Stimulated activated CD4-positive, alpha-beta T cell treated with anti-CD3 and anti-CD28 coated beads, Interleukin-12 subunit alpha, Interleukin-12 subunit beta, amount 100 ng/mL, for 48 hours (primary cell): ENCODE measurements around the gene CYP2D6.
"Not testable (repeated sequence)": the region's sequence is repeated elsewhere in the genome, so short reads cannot be mapped to it uniquely, and the experiment has no call there.

Experiments used
- DNase-seq, 3 donors: peaks; one replicate each; pipeline ENCODE4 v3.0.0-alpha.2; 2020; ENCODE audit warnings: low read depth in 2 of 3, low spot score in 1 of 3

CYP2D6 gene

GRCh38 chr22:42158456-42159132, 28.0 kb upstream of the CYP2D6 start:
- no peak for DNase-seq

GRCh38 chr22:42156598-42156997, 26.0 kb upstream of the CYP2D6 start:
- no peak for DNase-seq

GRCh38 chr22:42156121-42156520, 25.5 kb upstream of the CYP2D6 start:
- DNase-seq = no peak

DNA sequence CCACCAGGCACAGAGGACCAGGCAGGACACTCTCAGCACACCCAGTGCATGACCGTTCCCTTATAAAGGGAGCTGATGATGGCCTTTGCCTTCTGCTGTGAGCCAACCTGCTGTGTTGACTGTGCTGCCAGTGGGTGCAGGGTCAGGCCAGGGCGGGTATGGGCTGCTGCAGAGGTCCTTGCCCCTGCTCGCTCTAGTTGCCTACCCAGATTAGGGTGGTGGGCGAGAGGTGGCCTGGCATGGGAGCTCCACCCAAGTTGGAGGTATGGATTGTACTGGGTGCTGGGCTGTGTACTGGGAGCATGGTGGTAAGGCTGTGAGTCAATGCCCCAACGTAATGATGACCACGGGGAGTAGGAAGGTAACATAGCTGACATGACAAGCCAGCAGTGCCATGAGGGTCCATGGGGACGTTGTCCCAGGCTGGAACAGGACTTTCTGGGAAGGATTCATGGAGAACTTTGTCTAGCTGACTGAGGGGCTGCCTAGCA, 24.5 kb upstream of the CYP2D6 start:
- no peak for DNase-seq

DNA sequence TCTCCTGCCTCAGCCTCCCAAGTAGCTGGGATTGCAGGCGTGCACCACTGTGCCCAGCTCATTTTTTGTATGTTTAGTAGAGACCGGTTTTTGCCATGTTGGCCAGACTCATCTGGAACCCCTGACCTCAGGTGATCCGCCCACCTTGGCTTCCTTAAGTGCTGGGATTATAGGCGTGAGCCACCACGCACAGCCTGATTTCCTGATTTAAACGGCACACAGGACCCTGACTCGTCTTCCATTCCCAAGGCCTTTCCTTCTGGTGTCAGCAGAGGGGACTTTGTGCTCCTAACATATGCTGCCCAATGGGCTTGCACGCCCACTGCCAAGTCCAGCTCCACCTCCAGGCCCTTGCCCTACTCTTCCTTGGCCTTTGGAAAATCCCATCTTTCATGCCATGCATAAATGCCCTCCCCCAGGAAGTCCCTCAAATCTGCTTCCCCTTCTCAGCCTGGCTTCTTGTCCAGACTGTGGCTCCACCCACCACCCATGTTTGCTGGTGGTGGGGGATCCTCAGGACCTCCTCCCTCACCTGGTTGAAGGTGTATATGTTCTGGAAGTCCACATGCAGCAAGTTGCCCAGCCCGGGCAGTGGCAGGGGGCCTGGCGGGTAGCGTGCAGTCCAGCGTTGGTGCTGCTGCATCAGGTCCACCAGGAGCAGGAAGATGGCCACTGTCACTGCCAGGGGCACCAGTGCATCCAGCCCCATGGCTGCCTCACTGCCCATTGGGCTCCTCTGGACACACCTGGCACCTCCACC, 23.9 kb upstream of the CYP2D6 start:
- DNase-seq = no peak

GRCh38 chr22:42152661-42153270, 22.2 kb upstream of the CYP2D6 start:
- DNase-seq = no peak

- DNase-seq = no peak
Observed at GRCh38 chr22:42151924-42152635, 21.5 kb upstream of the CYP2D6 start.

DNA sequence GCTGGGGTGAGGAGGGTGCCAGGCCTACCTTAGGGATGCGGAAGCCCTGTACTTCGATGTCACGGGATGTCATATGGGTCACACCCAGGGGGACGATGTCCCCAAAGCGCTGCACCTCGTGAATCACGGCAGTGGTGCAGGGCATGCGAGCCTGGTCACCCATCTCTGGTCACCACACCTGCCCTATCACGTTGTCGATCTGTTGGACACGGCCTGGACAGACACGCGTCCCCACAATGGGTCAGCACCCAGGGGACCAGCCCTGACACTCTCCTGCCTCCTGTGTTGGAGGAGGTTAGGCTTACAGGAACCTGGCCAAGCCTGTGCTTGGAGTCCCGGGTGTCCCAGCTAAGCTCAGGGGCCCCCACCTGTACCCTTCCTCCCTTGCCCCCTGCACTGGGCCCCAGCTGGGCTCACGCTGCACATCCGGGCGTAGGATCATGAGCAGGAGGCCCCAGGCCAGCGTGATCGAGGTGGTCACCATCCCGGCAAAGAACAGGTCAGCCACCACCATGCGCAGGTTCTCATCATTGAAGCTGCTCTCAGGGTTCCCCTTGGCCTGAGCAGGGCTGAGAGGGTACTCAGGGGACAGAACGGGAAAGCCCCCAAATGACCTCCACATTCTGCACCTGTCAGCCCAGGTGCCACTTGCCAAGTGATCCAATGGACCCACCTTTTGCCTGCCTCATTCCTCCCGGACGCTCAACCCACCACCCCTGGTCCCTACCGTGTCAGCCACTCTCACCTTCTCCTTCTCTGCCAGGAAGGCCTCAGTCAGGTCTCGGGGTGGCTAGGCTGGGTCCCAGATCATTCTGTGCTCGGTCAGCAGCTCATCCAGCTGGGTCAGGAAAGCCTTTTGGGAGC, 20.3 kb upstream of the CYP2D6 start:
- no peak for DNase-seq

- DNase-seq = not testable (repeated sequence)
Observed at GRCh38 chr22:42149798-42150197, 19.2 kb upstream of the CYP2D6 start.

- no peak for DNase-seq
Observed at GRCh38 chr22:42145175-42145574, 14.6 kb upstream of the CYP2D6 start.

DNA sequence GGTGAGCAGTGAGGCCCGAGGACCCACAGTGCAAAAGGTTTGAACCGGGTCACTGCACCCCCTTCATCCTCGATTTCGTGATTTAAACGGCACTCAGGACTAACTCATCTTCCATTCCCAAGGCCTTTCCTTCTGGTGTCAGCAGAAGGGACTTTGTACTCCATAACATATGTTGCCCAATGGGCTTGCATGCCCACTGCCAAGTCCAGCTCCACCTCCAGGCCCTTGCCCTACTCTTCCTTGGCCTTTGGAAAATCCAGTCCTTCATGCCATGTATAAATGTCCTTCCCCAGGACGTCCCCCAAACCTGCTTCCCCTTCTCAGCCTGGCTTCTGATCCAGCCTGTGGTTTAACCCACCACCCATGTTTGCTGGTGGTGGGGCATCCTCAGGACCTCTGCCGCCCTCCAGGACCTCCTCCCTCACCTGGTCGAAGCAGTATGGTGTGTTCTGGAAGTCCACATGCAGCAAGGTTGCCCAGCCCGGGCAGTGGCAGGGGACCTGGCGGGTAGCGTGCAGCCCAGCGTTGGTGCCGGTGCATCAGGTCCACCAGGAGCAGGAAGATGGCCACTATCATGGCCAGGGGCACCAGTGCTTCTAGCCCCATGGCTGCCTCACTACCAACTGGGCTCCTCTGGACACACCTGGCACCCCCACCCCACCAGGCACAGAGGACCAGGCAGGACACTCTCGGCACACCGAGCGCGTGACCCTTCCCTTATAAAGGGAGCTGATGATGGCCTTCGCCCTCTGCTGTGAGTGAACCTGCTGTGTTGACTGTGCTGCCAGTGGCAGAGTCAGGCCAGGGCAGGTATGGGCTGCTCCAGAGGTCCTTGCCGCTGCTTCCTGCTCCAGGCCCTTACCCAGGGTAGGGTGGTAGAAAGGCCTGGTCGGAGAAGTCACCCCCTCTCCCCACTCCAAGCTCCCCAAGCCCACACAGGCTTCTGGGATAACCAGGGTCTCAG, 13.5 kb upstream of the CYP2D6 start:
- DNase-seq = not testable (repeated sequence)

GRCh38 chr22:42142771-42143461, 12.3 kb upstream of the CYP2D6 start:
- DNase-seq = no peak

GRCh38 chr22:42141307-42142057, 10.9 kb upstream of the CYP2D6 start:
- not testable (repeated sequence) for DNase-seq

DNA sequence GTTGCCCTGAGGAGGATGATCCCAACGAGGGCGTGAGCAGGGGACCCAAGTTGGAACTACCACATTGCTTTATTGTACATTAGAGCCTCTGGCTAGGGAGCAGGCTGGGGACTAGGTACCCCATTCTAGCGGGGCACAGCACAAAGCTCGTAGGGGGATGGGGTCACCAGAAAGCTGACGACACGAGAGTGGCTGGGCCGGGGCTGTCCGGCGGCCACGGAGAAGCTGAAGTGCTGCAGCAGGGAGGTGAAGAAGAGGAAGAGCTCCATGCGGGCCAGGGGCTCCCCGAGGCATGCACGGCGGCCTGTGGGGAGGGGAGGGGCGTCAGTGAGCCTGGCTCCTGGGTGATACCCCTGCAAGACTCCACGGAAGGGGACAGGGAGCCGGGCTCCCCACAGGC, 9.5 kb upstream of the CYP2D6 start:
- not testable (repeated sequence) for DNase-seq

GRCh38 chr22:42139508-42139907, 8.9 kb upstream of the CYP2D6 start:
- DNase-seq = not testable (repeated sequence)

- DNase-seq = no peak
Observed at GRCh38 chr22:42138972-42139371, 8.4 kb upstream of the CYP2D6 start.

DNA sequence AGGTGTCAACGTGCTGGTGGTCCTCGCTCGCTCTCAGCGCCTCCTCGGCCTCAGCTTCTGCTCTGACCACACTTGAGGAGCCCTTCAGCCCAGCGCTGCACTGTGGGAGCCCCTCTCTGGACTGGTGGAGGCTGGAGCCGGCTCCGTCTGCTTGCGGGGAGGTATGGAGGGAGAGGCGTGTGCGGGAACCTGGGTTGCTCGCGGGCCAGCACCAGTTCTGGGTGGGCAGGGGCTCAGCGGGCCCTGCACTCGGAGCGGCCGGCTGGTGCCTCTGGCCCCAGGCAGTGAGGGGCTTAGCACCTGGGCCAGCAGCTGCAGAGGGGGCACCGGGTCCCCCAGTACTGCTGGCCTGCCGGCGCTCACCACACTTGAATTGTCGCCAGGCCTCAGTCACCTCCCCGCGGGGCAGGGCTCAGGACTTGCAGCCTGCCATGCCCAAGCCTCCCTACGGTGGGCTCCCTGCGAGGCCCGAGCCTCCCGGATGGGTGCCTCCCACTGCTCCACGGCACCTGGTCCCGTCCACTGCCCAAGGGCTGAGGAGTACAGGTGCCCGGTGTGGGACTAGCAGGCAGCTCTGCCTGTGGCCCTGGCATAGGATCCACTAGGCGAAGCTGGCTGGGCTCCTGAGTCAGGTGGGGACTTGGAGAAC, 7.6 kb upstream of the CYP2D6 start:
- DNase-seq = no peak

- not testable (repeated sequence) for DNase-seq
Observed at GRCh38 chr22:42135688-42136087, 5.1 kb upstream of the CYP2D6 start.
